K562 (cell line): ENCODE measurements around the gene DCTN2.

Source experiments
- CTCF ChIP-seq, 3 experiments: IDR thresholded peaks in 2 of 3; conservative IDR thresholded peaks in 1 of 3; 2 replicates each; pipeline ENCODE4 v1.5.1; 2011 to 2012; ENCODE audit warnings: low read length in 3 of 3, mild to moderate bottlenecking in 3 of 3, control low read depth in 2 of 3, improper control_type of control experiment in 1 of 3, inconsistent platforms in 1 of 3, low read depth in 1 of 3, mixed read lengths in 1 of 3, moderate library complexity in 1 of 3; ENCODE audit not compliant: insufficient read depth in 2 of 3
- NR2C1 ChIP-seq, 2 experiments: fragments of 450-650 bp; IDR thresholded peaks; 2 replicates each; pipeline ENCODE4 v1.6.1; 2017; ENCODE audit warnings: mild to moderate bottlenecking in 2 of 2, antibody characterized with exemption in 1 of 2, inconsistent platforms in 1 of 2, missing compliant biosample characterization in 1 of 2, missing genetic modification characterization in 1 of 2
- POLR2A ChIP-seq: fragments of 450-650 bp; conservative IDR thresholded peaks from 2 replicates; pipeline ENCODE4 v1.6.1; 2016
- SIRT6 ChIP-seq: IDR thresholded peaks from one replicate; pipeline ENCODE4 v1.6.1; 2012; ENCODE audit warnings: low read depth, mild to moderate bottlenecking, control low read depth, inconsistent platforms, low read length, moderate library complexity
- YY1 ChIP-seq, 3 experiments: IDR thresholded peaks; 2 replicates each; pipeline ENCODE4 v1.6.1; 2011; ENCODE audit warnings: low read length in 2 of 3, mild to moderate bottlenecking in 2 of 3, moderate library complexity in 2 of 3, borderline replicate concordance in 1 of 3, control low read depth in 1 of 3, low read depth in 1 of 3; ENCODE audit not compliant: insufficient read depth in 3 of 3, insufficient replicate concordance in 2 of 3, control insufficient read depth in 1 of 3, insufficient read length in 1 of 3; ENCODE audit errors: extremely low read depth in 1 of 3
- ZNF124 ChIP-seq: sonication (generic); formaldehyde crosslinking; IDR thresholded peaks from 2 replicates; pipeline ENCODE4 v1.8.1; 2022; ENCODE audit warnings: missing genetic modification reagents
- ZNF445 ChIP-seq: fragments of 250-450 bp; sonication (Bioruptor Pico); IDR thresholded peaks from 2 replicates; pipeline ENCODE4 v1.4.0; 2020; ENCODE audit warnings: low read depth, mild to moderate bottlenecking, moderate library complexity

- TF ChIP-seq SIRT6 (no peak), NR2C1 (IDR thresholded peaks at IDR 0.05) (no peak), NR2C1 (tag; IDR thresholded peaks at IDR 0.05) (no peak), YY1 (IDR thresholded peaks at IDR 0.05; ENCODE audit: borderline replicate concordance in 1 of 3, control insufficient read depth in 1 of 3, extremely low read depth in 1 of 3, insufficient read depth in 3 of 3, insufficient read length in 1 of 3, insufficient replicate concordance in 2 of 3, low read depth in 1 of 3, low read length in 2 of 3) (no peak), ZNF445 (CRISPR knock-in tag) (no peak), ZNF124 (CRISPR knock-in tag) (no peak), CTCF (IDR thresholded peaks at IDR 0.05 in 2 of 3, conservative IDR thresholded peaks at IDR 0.05 in 1 of 3; ENCODE audit: insufficient read depth in 2 of 3, low read depth in 1 of 3, low read length in 3 of 3) (no peak), POLR2A (no peak)
Measured at GRCh38 chr12:57485695-57486094, 61.3 kb downstream of the DCTN2 start.
